GM19351 (cell line): ENCODE results near the gene MRPS33.

Experiments
- ATAC-seq: cut with Tn5 transposase; IDR thresholded peaks from one replicate; pipeline ENCODE4 v1.9.1; 2021; ENCODE audit warnings: mild to moderate bottlenecking, moderate library complexity; ENCODE audit not compliant: unreplicated experiment

The MRPS33 gene

GRCh38 chr7:141012696-141013344, 1.9 kb downstream of the MRPS33 start:
- ATAC-seq: no peak

- peak; percentile 38 for ATAC-seq
These were observed 2.6 kb downstream of the MRPS33 start for GRCh38 chr7:141012044-141012685.

- ATAC-seq: no peak
These were observed 3.3 kb downstream of the MRPS33 start for GRCh38 chr7:141011443-141011842.

DNA sequence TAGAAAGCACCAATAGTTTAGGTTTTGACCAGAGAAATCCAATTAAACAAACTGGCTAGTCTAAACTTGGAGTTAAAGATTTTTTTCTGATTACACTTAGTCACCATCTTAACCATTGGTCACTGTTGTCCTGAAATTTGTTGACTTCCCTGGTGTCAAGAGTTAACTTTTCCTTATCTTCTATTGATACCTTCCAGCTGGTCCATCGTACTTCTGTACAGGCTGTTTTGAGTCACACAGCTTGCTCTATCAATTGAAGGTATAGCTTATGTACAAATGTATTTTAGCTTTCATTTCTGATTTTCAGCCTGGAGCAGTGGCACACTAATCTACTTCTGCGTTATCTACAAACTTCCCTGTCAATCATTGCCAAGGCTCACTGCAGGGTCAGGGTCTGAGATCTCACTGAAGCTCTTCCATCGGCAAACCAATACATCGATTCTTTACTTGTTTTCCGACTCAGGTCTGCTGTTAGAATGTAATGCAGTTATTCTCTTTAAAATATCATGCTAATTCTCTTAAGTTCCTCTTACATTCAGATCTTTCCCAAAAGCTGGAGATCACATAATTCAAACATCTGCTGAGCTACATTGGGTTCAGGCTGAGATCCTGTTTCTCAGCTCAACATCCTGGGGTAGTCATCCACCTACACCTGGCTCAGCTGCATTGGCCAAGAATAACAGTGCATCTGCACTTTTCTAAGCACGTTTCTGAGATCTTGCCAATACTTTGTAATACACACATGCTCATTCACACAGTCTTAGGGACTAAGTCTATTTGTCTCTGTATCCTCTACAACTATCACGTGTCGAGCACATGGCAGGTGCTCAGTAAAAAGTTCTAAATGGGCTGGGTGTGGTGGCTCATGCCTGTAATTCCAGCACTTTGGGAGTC, 11.3 kb downstream of the MRPS33 start:
- ATAC-seq: no peak

DNA sequence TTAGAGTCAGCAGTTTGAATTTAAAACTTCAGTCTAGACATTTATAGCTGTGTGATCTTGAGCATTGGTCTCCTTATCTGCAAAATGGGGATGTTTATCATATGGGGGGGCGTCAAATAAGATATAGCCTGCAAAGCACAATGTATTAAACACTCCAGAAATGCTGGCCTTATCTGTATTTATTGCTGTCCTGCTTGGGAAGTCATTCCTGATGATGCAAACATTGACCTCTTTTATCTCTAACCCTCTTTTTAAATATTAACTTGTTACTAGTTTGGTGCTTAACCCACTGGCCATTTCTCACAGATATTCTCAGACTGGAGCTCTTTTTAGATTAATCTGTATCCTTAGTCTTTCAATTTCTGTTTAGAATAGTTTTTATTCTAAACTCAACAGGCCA, 13.2 kb downstream of the MRPS33 start:
- ATAC-seq: no peak

DNA sequence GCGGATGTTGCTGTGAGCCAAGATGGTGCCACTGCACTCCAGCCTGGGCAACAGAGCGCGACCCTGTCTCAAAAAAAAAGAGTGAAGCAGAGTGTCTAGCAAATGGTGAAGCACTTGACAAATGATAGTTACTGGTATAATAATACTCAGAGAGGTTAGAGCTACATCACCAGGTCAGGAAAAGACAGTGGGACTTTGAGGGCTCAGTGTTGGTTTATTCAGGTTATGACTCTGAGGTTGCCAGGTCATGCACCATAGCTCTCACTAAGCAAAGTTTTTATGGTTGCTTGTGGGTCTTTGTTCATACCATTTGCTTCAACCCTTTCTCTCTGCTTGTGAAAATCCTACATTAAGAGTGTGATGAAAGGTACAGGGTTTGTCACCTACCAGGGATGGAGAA, 13.6 kb downstream of the MRPS33 start:
- ATAC-seq: no peak

GRCh38 chr7:140998715-140999114, 16.0 kb downstream of the MRPS33 start:
- ATAC-seq: no peak

- ATAC-seq: no peak
These were observed 22.3 kb downstream of the MRPS33 start for GRCh38 chr7:140992422-140992821.

DNA sequence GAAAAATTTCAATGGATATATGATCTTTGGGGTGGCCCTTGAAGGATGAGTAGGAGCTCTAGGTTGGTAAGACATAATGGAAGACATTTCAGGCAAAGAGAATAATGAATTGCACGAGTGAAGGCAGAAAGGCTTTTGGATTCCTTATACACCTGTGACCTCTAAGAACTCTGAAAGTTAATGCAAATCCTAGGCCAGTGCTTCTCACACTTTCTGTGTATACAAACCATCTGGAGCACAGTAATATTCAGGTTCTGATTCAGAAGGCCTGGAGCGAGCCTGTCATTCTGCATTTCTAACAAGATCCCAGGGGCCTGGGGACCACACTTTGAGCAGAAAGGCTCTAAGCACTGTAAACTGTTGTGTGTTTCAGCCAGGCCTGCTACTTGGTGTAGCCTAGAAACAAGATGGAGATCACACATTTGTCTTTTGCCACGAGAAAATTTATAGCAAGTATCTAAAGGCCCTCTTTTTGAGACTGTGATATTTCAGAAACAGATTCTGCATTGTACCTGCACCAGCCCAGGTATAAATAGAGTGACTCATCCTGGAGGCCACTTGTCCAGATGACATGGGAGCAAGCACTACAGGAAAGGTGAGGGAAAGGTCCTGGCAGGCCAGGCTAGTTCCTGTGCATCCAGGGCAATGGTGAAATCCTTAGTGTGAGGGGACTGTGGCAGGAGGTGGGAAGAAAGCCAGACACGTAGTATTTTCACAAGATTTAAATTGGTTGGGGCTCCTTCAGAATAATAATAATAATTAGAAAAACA, 24.4 kb downstream of the MRPS33 start:
- ATAC-seq: no peak

GRCh38 chr7:140989068-140989467, 25.7 kb downstream of the MRPS33 start:
- no peak for ATAC-seq

GRCh38 chr7:140983802-140984201, 30.9 kb downstream of the MRPS33 start:
- no peak for ATAC-seq

DNA sequence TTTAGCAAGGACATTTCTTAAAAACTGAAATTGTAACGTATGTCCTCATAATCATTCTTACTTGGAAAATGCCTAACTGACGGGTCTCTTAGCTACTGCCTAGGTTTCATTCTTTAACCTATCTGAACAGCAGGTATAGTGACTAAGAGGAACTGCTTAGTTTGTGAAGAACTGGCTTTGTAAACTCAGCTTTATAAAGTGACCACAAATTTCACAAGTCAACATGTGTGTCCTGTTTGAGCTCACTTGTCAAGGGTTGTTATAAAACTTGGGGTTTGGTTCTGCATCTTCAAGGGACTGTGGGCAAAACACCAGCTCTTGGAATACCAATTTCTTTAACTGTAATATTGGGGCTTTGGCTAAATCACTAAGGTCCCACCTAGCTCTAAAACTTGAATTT, 32.2 kb downstream of the MRPS33 start:
- no peak for ATAC-seq

- no peak for ATAC-seq
These were observed 32.8 kb downstream of the MRPS33 start for GRCh38 chr7:140981951-140982350.

DNA sequence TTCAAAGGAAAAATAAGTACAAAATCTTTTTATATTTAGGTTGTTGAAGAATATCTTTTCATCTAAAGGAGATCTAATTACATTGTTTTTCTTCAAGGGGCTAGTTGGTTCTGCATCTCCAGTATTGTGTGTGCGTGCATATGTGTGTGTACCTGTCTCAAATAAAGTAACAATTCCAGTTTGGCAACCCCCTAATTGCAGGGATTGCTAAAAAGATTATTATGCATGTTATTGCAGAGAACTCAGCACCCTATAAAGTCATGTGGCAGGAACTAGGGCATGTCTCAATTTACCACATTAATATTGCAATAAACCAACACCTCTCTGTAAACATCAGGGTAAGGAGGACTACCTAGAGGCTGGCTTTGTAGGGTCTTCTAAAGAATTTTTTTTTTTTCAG, 37.0 kb downstream of the MRPS33 start:
- ATAC-seq: no peak

GRCh38 chr7:140972876-140973829, 41.6 kb downstream of the MRPS33 start:
- no peak for ATAC-seq

DNA sequence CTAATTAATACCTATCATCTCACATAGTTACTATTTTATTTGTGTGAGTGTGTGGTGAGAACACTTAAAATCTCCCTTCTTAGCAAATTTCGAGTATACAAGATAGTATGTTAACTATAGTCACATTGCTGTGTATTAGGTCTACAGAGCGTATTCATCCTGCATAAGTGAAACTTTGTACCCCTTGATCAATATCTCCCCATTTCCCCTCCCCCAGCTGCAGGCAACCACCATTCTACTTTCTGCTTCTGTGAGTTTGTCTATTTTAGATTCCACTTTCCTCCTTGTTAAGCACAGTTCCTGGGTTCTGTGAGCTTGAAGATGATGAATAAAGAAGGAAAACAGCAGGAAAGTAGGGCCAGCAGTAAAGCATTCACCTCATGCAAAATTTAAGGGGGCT, 42.4 kb downstream of the MRPS33 start:
- ATAC-seq: no peak

DNA sequence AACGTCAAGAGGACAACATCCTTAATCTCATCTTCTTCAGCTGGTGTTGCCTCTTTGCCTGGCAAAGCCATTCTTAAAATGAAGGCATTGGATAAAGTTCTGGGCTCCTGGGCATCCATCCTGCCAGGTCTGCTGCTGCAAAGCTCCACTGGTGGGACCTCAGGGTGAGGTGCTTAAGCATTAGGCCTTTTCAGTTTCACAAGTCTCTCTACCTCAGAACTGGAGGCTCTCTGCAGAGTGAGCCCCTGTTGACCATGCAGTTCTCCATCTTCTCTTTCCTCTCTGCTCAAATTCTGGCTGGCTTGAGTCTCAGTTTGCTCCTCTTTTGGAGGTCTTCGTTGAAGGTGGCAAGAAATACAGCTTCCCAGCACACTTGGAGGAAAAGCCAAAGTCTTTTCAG, 47.3 kb downstream of the MRPS33 start:
- no peak for ATAC-seq

DNA sequence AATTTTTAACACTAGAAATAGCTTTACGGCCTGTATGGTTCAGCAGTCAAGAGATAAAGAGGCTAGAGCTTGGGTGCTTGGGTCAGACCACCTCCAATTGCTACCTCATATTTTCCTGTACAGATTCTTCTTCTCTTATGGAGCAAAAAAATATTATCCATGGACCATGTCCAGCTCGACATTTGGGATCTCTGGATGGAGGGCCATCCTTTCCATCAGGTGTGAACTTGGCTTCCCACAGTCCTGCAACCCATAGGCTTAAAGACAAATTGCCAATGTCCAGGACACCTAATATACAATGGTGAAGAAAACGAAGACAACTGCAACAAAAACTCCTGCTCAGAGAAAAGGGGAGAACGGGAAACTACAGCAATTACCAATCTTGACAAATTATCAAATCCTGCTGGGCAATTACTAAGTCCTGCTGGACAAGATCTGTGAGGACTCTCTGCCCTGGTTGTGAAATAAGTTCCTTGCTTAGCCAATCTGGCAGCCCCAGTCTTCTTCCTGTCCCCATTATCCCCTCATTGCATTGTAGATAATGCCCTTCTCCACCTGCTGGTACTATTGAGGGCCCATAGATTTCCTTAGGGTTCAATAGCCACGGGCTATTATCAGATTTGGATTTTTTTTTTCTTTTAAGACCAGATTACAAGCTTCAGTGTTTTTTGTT, 48.1 kb downstream of the MRPS33 start:
- ATAC-seq: no peak

- no peak for ATAC-seq
These were observed 53.6 kb downstream of the MRPS33 start for GRCh38 chr7:140961117-140961516.
